Measurements from ENCODE around the gene MCTP1. TPM values are rescaled to one million over a fixed set of nuclear protein-coding genes. Genes with fewer than 3 reads are reported as not detected.

The MCTP1 gene
- total and polyA plus RNA-seq, 2 of the 8 experiments (the other 6 are each of a cell fraction or from before 2014, with no cell fraction given) = 0.56 to 3.4 TPM

DNA sequence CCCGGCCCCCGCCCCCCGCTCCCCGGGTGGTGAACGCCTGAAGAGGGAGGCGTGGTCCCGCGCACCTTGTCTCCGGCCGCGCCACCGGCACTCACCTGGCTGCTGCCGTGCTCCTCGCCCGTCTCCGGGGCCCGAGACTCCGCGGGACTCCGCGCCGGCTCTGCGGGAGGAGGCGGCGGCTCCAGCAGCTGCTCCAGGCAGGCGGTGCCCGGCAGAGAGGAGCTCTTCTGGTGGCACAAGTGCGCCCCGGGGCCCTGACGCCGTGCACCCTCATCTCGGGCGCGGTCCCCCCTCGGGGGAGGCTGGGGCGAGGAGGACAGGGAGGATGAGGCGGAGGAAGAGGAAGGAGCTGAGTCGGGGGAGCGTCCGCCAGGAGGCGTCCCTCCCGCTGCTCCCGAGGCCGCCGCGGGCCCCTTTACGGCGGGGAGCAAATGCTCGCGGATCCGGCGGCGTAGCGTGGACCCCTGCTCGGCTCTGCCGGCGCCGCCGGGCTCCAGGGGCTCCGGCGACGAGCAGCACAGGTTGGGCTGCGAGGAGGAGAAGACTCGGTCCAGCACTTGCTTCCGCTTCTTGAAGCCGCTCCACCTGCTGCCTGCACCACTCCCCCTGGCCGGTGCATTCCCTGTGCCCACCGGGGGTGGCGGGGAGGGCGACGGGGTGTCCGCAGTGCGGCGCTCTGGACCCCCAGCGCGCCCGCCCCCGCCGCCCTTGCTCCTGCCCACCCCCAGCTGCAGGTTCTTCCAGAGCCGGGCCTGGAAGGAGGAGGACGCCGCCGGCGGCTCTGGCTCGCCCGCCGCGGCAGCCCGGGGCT, 928 bp downstream of the MCTP1 start:
- Histone ChIP-seq H3K4me3 (ENCODE audit: extremely low read depth in 1 of 4, insufficient read depth in 2 of 4, low read depth in 3 of 4, low read length in 4 of 4) (peak overlapping the region; percentile 45 to 88 (median 67)), H3K23me2 (ENCODE audit: low read depth, low read length) (peaks cover 12% of the 10 kb centered on the region), H3K14ac (ENCODE audit: insufficient read length) (no peak overlapping the region), H3K4ac (replicated peaks; ENCODE audit: insufficient read length, low read depth, low read length) (no peak overlapping the region), H3K23ac (ENCODE audit: insufficient read length) (no peak overlapping the region), H4K91ac (replicated peaks; ENCODE audit: insufficient read length, low read length) (no peak overlapping the region), H3K4me1 (replicated peaks in 1 of 4; ENCODE audit: control insufficient read depth in 3 of 4, insufficient read depth in 4 of 4, low read length in 3 of 4) (peaks cover 3 to 12% (median 8%) of the 10 kb centered on the region in 4 experiments; a peak in 6 of 7 replicates), H3K18ac (ENCODE audit: extremely low read depth, low read length) (0 out of 2 replicates have a peak overlapping the region, but pooled peaks have one; percentile 48), H3K79me1 (ENCODE audit: low read depth, low read length) (no peaks in the 10 kb centered on the region), H2BK120ac (replicated peaks; ENCODE audit: low read depth, low read length) (no peak overlapping the region), H2BK20ac (ENCODE audit: low read length) (no peak overlapping the region), H3K56ac (replicated peaks; ENCODE audit: insufficient read length, low read depth, low read length) (no peak overlapping the region), H4K8ac (ENCODE audit: extremely low read depth, insufficient read depth, low read length) (peak overlapping the region; percentile 14), H3K4me2 (ENCODE audit: insufficient read depth in 1 of 2, low read depth in 2 of 2, low read length in 2 of 2) (peak overlapping the region; percentile 83 to 92), H2BK15ac (ENCODE audit: low read length) (peak overlapping the region; percentile 21; the same call in 1 of the 2 replicates), H3K36me3 (ENCODE audit: control insufficient read depth in 2 of 4, insufficient read depth in 4 of 4, low read length in 3 of 4) (no peaks in the 10 kb centered on the region), H3K9ac (replicated peaks in 1 of 4; ENCODE audit: extremely low read depth in 1 of 4, low read depth in 3 of 4, low read length in 3 of 4) (no peak overlapping the region; a peak in 1 of 7 replicates), H3K27me3 (replicated peaks in 1 of 4; ENCODE audit: control insufficient read depth in 3 of 4, extremely low read depth in 1 of 4, insufficient read depth in 3 of 4, low read length in 3 of 4) (peaks cover 2 to 22% (median 15%) of the 10 kb centered on the region in 4 experiments), H2AK5ac (ENCODE audit: low read depth, low read length) (no peak overlapping the region), H2BK12ac (ENCODE audit: low read depth, low read length) (no peak overlapping the region), H2BK5ac (ENCODE audit: low read depth, low read length) (peak overlapping the region; percentile 77; the same call in 1 of the 2 replicates), H3K27ac (ENCODE audit: low read depth, low read length) (no peak overlapping the region), H4K20me1 (replicated peaks in 1 of 2; ENCODE audit: control insufficient read depth in 1 of 2, insufficient read depth in 2 of 2, low read length in 2 of 2) (no peaks in the 10 kb centered on the region), H2AFZ (ENCODE audit: low read length) (peak overlapping the region; percentile 39; the same call in 1 of the 2 replicates), H4K5ac (ENCODE audit: insufficient read length, low read depth, low read length) (no peak overlapping the region), H3K79me2 (ENCODE audit: control insufficient read depth in 1 of 2, insufficient read depth in 2 of 2, low read length in 2 of 2) (no peaks in the 10 kb centered on the region), H3K9me3 (ENCODE audit: insufficient read depth in 2 of 2, low read depth in 1 of 2, low read length in 1 of 2) (no peaks in the 10 kb centered on the region)
- CTCF ChIA-PET (ENCODE audit: partially characterized antibody) = interaction anchor here (0.8 to 1.4 kb wide), 4 partner anchors 25 to 256 kb away, joined by 3 to 4 read pairs (median 4); no protein-coding TSS in a partner anchor
- DNase-seq (ENCODE audit: low read depth in 1 of 2, low spot score in 2 of 2) (peak in 1 of 2 experiments; percentile 85), FAIRE-seq (no peak)
- POLR2A ChIA-PET (ENCODE audit: partially characterized antibody) = interaction anchor here (0.8 to 0.9 kb wide), 2 partner anchors 11 to 310 kb away, joined by 3 read pairs; no protein-coding TSS in a partner anchor
- 5% methylated on average over 36 of the region's 89 CpGs; no CpG with 5 or more reads in 1 of the 2 experiments for WGBS, 2 experiments (ENCODE audit: extremely low coverage in 1 of 2, insufficient coverage in 1 of 2, insufficient read length in 1 of 2, insufficient replicate concordance in 2 of 2, low coverage in 1 of 2, low lambda C conversion rate in 2 of 2, missing lambda C conversion rate in 1 of 2)
- TF ChIP-seq SIN3A (conservative IDR thresholded peaks at IDR 0.05 in 1 of 2, IDR thresholded peaks at IDR 0.05 in 1 of 2; ENCODE audit: low read depth in 1 of 2, low read length in 2 of 2) (peak in 1 of 2 experiments; percentile 49; a peak in 1 of 4 replicates), ASH2L (IDR thresholded peaks at IDR 0.05; ENCODE audit: low read length) (peak; percentile 92), RNF2 (IDR thresholded peaks at IDR 0.05; ENCODE audit: borderline replicate concordance, low read depth, low read length, missing control alignments, poor library complexity, severe bottlenecking) (no peak), HDAC2 (IDR thresholded peaks at IDR 0.05; ENCODE audit: borderline replicate concordance in 1 of 2, low read depth in 2 of 2, low read length in 2 of 2) (0 out of 4 replicates have a peak, but pooled peaks of 1 of the 2 experiments have one; percentile 14), KDM4A (IDR thresholded peaks at IDR 0.05; ENCODE audit: low read depth, low read length, severe bottlenecking) (peak; percentile 99)
- TF ChIP-seq, protein P1, sequence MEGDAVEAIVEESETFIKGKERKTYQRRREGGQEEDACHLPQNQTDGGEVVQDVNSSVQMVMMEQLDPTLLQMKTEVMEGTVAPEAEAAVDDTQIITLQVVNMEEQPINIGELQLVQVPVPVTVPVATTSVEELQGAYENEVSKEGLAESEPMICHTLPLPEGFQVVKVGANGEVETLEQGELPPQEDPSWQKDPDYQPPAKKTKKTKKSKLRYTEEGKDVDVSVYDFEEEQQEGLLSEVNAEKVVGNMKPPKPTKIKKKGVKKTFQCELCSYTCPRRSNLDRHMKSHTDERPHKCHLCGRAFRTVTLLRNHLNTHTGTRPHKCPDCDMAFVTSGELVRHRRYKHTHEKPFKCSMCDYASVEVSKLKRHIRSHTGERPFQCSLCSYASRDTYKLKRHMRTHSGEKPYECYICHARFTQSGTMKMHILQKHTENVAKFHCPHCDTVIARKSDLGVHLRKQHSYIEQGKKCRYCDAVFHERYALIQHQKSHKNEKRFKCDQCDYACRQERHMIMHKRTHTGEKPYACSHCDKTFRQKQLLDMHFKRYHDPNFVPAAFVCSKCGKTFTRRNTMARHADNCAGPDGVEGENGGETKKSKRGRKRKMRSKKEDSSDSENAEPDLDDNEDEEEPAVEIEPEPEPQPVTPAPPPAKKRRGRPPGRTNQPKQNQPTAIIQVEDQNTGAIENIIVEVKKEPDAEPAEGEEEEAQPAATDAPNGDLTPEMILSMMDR (IDR thresholded peaks at IDR 0.05; ENCODE audit: control extremely low read depth in 1 of 3, insufficient read depth in 1 of 3, low read depth in 1 of 3, low read length in 3 of 3) = peak in 2 of 3 experiments; percentile 37 to 43; a peak in 2 of 4 replicates

Data from H1 (cell line).